Measurements from ENCODE around the gene TEX26.

The TEX26 gene

DNA sequence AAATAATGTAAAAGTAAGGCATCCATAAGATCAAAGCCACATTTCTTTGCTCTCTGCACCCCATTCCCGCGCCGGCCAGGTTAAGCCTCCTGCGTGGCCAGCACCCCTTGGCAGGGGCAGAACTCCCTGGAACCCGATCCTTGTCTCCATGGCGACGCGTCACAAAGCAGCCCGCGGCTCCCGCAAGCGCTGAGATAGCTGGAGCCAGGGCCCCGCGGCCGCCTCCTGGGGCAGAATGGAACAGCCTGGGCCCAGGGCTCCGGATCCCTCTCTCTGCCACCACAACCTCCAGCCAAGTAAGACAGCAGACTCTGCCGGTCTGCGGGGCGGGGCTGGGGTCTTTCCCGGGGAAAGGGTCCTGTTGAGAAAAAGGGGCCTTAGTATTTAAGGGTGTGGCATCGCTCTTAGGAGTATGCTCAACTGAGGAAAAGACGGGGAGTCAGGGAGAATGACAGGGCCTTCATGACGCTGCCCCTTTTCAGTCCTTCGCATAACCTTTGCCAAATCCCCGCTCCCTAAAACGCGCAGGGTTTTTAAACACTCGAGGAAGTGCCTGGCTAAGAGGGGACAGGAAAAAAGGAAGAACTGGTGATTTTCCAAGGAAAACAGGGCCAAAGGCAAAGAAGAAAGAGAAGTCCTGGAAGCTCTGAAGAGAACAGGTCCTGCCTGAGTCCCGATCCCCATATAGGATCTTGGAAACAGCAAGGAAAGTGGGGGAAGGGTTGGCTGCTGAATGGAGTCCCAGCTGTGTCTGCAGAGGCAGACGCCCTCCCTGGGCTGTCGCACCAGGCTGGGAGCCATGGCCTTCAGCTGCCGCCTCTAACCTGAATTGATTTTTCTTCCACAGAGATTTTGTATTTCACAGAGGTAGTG is at the start of gene TEX26:
Gene TEX26 (plus strand): TSS at position 176 of the 873 bp plus-strand sequence. CDS start 60 bp downstream, at position 236.
- no peak for DNase-seq (ENCODE audit: low read depth)

DNA sequence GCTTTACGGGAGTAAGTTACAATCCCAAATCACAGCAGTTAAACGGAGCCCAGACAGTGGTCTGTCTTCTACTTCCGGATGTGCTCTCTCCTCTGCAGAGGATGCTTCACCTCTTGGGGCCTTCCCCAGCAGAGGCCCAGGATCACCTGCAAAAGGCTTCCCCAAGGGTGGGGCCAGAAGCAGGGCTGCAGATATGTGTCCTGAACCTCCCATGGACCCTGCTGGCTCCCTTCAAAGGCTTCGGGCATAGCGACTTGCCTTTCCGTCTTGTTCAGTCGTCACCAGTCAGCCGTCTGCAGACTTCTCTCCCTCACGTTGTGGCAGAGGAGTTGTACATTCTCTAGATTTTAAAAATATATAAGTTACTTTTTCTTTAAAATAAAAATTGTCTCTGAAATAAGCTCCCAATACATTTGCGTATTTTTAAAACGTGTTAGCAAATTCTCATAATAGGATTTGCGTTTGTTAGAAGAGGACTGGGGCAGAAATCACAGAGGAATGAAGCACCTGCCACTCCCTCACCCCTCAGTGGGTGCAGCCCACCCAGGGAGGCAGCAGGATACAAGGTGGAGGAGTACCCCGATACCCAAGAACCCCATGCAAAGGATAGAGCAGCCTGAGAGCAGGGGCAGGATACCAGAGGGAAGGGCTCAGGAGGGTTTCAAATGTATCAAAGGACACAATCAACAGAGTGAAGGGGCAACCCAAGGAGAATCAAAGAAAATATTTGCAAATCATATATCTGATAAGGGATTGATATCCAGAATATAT is 49.3 kb upstream of the TEX26 start:
- DNase-seq (ENCODE audit: low read depth), result no peak

GRCh38 chr13:30884543-30884942 is 47.9 kb upstream of the TEX26 start:
- DNase-seq (ENCODE audit: low read depth), result no peak

- DNase-seq (ENCODE audit: low read depth), result no peak
Observed at GRCh38 chr13:30889196-30889690, 43.2 kb upstream of the TEX26 start.

GRCh38 chr13:30892966-30893365 is 39.5 kb upstream of the TEX26 start:
- DNase-seq (ENCODE audit: low read depth), result no peak

DNA sequence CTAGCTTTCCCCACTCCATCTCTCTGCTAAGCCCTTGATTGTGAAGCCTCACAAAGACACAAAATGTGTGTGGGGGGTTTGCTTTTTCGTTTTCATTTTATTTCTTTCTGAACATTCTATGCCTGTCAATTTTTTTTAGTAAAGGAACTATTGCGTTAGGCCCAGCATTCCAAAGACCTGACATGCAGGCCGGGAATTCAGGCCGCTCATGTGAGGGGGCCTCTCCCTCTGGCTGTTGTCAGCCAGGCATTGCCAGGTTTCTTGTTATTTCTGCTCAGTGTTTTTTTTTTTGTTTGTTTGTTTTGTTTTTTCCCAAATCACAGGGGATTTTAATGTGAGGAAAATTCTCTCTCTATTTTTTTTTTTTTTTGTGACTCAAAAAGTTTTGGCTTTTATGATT is 36.7 kb upstream of the TEX26 start:
- no peak for DNase-seq (ENCODE audit: low read depth)

DNA sequence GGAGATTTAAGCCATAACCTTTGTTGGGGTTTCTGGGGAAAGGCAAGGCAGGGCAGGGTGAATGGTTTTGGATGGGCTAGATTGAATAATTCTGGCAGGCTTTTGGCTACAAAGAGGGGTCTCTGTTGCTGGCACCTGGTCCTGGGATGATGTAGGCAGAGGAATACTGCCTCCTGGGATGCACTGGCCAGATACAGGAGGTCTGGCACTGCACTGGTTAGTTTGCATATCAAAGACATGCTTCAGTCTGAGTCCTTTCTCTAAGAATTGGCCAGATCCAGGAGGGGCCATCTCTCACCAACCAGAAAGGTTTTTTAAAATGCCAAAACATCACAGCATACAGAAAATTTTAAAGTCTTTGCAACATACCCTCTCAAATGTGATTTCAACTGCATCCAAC is 34.4 kb upstream of the TEX26 start:
- no peak for DNase-seq (ENCODE audit: low read depth)

DNA sequence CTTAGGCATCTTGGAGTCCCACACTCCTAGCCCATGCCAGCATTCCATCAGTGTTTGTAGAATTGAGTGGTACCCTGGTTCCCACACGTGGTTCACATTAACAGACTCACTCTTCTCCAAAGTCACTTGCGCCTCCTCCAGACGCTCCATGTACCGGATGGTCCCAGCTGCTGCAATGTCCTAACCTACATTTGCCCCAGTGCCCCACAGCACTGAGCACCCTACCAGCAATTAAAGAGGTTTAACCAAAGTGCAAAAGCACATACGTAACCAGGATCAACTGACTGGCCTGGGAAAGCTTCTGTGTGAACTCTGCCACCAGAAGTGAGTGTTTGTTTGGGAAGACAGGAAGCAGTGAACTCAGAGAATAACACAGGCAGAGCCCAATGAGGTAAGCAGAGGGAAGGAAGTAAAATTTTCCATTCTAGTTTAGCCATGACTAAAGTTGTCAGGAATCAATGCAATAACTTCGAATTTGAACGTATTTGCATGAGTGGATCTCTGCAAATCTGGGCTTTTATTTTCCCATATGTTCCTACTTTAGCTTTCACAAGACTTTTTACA is 33.7 kb upstream of the TEX26 start:
- no peak for DNase-seq (ENCODE audit: low read depth)

GRCh38 chr13:30900436-30900835 is 32.0 kb upstream of the TEX26 start:
- DNase-seq (ENCODE audit: low read depth), result no peak

DNA sequence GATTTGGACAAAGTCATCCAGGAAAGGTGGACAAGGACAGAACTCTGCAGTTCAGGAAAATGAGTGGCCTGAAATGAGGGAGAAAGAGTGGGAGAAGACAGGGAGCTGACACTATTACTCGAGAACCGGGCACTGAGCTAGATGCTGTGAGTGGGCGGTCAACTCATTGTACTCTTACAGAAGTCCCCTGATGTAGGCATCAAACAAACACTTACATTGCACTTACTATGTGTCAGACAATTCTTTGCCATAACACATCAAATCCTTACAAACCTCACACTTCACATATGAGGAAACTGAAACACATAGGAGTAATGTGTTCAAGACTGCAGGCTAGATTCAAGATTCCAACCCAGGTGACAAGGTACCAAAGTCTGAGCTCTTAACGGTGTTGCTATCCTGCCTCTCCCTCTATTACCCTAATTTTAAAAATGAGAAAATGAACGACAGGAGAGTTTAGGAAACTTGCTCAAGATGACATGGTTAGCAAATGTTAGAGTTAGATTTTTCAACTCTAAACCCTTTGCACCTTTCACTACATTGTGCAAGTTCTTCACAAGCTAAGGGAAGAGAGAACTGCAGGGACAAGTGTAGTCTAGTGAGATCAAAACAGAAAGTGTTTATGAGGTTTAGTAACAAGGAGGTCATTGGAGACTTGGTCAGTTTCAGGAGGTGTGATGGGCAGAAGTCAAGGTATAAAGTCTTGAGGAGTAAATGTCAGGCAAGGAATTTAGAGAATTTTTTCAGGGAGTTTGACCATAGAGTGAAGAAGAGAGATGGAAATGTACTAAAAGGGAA is 31.3 kb upstream of the TEX26 start:
- DNase-seq (ENCODE audit: low read depth), result no peak

DNA sequence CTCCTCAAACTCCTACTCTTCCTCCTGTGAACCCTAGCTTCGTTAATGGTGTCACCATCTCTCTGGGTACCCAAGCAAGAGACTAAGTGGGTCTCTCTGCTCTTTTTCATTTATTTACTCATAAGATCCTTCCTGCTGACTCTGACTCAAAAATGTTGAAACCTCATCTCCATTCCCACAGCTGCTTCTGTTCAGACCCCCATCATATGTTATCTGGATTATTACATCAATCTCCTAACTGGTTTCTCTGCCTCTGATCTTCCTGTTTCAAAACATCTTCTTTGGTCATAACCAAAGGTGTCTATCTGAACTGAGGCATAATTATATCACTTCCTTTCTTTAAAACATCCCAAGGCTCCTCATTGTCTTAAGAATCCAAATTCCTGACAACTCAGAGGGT is 28.4 kb upstream of the TEX26 start:
- DNase-seq (ENCODE audit: low read depth), result no peak

DNA sequence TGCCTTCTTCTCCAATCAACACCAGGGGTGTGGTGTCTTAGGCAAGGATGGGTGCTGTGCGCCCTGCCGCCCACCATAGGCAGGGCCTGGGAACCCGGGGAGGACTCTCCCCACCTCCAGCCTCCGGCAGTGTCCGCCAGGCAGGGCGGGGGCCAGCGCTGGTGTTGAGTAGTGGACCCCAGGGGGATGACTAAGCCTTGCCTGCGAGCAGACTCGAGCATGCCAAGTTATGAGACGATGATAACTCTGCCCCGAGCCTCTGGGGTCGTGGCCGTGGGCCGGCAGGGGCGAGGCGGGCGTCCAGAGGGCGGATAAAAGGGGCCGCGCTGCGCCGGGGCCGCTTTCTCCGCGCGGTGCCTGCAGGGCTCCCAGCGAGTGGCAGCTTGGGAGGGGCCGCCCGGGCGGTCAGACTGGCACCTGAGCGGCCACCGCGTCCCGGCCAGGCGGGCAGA is 26.5 kb upstream of the TEX26 start, which contains the start of gene MEDAG:
Gene MEDAG (plus strand): TSS at position 340 of the 452 bp plus-strand sequence. CDS start 245 bp downstream, outside the sequence.
- no peak for DNase-seq (ENCODE audit: low read depth)

DNA sequence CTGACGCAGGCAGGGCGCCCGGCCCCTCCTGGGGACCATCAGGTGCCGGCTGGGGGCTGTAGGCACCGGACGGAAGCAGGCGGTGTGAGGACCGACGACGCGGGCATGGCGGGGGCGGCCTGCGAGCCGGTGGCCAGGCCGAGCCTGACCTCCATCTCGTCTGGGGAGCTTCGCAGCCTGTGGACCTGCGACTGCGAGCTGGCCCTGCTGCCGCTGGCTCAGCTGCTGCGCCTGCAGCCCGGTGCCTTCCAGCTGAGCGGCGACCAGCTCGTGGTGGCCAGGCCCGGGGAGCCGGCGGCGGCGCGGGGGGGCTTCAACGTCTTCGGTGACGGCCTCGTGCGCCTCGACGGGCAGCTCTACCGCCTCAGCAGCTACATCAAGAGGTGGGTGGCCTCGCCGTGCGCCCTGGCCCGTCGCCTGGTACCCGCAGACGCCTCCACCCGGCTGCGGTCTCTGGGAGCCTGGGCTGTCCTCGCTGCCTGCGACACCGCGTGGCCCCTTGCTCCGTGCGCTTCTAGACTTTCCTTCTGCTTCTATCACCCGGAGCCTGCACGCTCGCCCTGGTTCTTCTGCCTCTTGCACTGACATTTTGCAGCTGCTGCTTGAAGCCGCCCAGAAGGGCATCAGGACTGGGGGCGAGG is 25.9 kb upstream of the TEX26 start:
- no peak for DNase-seq (ENCODE audit: low read depth)

GRCh38 chr13:30907121-30907861 is 25.2 kb upstream of the TEX26 start:
- no peak for DNase-seq (ENCODE audit: low read depth)

- DNase-seq (ENCODE audit: low read depth), result no peak
Observed at GRCh38 chr13:30908416-30908980, 24.0 kb upstream of the TEX26 start.

DNA sequence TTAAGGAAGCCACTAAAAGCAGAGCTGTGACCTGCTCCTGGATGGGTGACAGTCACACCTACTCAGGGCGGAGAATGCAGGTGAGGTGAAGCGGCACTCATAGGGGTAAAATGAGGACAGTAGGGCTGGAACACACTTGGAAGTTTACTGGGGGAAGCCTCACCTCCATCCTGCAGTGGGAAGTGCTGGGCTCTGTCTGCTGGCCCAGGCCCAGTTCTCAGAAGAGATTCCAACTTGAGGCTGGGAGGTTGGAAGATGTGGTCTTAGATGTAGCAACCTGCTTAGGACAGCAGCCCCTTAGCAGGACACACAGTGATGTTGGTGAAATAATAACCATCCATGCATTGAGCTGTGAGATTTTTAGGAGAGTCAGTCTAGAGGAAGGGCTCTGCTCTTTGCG is 21.8 kb upstream of the TEX26 start:
- no peak for DNase-seq (ENCODE audit: low read depth)

GRCh38 chr13:30915691-30916541 is 16.5 kb upstream of the TEX26 start:
- DNase-seq (ENCODE audit: low read depth), result no peak

GRCh38 chr13:30916991-30917390 is 15.5 kb upstream of the TEX26 start:
- no peak for DNase-seq (ENCODE audit: low read depth)

Measured in stimulated activated CD8-positive, alpha-beta memory T cell treated with anti-CD3 and anti-CD28 coated beads, Interleukin-12 subunit alpha, Interleukin-12 subunit beta, amount 100 ng/mL, for 1 hour (primary cell).